Left renal pelvis (tissue), 4 donors: ENCODE measurements around the gene MMP11. TPM values are rescaled to one million over a fixed set of nuclear protein-coding genes. Genes with fewer than 3 reads are reported as not detected.

Experiments used
- DNase-seq, 4 donors: peaks; one replicate each; pipeline ENCODE4 v3.0.0-alpha.2; 2013; ENCODE audit warnings: low read depth in 4 of 4, low spot score in 3 of 4
- polyA plus RNA-seq, 4 donors: library from polyadenylated mRNA; unstranded; fragments of 120-200 nt; gene quantifications; one replicate each; pipeline ENCODE4 v1.2.1, GENCODE V29; 2013; ENCODE audit not compliant: insufficient read length in 4 of 4

MMP11 gene
- polyA plus RNA-seq, 4 donors = 15.2 to 80.6 (median 16.8) TPM

DNA sequence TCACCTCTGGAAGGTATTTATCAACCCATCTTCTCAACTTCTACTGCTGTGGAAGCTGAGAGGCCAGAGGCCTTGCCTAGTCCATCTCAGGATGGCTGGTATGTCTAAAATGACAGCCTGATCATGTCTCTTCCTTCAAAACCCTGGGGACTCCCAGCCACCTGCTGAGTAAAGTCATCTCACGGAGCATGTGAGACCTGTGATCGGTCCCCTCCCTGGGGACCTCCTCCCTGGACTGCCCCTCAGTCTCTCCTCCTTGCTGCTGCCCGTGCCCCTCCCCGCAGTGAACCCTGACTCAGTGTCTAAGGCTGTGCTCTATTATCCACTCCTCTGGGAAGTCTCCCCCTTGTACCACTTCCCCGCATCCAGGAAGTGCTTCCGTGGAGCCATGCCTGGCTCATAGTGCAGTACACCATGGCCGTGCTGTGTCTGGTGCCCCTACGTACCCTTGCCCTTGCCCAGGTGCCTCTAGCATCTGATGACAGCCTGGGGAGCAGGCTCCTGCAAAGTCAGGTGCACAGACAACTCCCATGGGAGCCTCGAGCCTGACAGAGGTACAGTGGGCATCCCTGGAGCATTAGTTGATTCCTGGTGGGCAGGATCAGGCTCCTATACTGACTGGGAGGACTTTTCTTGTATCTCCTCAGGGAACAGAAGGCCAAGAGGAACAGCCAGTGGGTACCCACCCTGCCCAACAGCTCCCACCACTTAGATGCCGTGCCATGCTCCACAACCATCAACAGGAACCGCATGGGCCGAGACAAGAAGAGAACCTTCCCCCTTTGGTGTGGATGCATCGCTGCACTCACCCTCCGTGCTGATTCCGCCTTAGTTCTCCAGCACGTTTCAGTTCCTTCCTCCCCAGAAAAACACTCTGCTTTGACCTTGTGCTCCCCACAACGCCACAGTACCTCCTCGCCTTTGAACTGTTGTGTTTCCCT lies 27.9 kb downstream of the MMP11 start:
- DNase-seq = no peak

DNA sequence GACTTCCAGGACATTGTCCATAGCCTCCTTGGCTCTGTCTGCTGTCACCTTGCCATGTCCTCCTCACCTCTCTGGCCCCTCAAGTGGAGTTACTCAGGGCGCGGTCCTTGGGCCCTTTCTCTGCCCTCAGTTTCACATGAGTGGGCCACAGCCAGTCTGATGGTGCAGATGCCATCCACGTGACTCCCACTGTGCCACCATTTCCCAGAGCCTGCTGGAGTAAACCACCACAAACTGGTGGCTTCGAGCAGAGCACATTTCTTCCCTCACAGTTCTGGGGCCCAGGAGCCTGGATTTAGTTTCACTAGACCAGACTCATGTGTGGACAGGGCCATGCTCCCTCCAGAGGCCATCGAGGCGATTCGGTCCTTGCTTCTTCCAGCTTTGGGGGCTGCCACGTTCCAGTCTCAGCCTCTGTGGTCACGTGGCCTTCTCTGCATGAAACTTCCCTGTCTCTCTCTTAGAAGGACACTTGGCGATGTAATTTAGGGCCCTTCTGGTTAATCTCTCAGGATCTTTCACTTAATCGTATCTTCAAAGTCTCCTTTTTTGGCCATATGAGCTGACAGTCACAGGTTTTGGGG lies 28.7 kb downstream of the MMP11 start:
- DNase-seq = no peak

DNA sequence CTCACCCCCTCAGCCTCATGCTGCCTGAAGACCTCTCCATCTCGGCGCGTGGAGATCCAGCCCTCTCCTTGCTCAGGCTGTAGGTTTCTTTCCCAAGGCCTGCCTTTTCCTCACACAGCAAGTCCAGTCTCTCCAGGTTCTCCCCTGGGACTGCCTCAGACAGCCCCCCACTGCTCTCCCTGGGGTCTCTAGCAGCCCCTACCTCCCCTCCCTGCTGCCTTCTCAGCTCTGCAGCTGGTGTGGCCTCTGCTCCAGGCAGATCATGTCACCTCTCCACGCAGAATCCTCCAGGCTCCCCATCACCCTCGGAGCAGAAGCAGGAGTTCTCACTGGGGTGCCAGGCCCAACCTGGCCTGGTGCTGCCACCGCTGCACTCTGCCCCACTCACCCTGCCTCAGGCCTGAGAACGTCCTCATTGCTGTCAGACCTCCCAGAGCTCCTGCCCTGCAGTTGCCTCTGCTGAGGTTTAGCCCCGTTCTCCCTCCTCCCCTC lies 29.3 kb downstream of the MMP11 start:
- no peak for DNase-seq

DNA sequence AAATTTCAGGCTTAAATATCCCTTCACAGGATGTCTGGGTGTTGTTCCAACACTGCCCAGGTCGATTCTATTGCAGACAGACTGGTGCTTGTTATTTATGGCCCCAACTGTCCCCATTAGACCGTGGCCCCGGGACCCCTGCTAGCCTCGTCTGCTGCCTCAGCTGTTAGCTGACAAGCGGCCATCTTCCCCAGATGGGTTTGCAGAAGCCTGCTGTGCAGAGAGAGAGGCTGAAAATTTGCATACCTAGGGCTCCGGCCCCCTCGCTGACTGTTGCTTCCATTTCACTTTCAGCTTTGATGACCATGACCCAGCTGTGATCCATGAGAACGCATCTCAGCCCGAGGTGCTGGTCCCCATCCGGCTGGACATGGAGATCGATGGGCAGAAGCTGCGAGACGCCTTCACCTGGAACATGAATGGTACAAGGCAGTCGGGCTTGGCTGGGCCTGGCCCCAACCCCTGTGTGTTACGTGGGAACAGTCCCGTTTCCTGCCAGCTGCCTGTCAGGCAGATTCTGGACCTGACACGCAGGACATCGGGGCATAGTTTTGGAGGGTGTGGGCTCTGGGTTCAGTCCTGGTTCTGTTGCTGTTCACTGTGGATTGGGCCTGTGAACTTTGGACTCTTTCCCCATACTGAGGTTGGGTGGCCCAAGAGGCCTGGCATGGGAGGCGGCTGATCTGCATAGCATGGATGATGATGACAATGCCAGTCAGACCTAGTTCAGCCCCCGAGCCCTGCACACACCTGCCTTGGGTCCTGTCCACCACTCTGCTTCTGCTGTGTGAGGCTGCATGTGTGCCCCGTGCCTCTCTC lies 30.6 kb downstream of the MMP11 start:
- no peak for DNase-seq

DNA sequence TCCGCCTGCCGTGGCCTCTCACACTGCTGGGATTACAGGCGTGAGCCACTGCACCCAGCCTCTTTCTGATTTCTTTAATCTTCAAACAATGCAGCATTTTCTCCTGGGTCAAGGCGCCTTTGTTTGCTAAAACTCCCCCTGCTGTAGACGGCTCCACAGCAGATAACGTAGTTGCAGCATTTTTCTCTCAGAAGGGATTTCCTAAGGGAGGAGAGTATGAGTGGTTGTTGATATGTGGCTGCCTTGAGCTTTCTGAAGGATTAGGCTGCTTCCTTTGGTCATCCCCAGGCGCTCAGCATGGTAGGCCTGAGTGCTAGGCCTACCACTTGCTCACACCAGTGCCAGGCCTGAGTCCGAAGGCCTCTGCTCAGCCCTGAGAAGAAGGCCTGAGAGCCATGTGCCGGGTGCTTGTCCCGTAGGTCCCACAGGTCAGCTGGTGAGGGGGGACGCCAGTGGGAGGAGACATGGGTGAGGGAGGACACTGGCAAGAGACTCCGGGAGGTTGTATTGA lies 32.2 kb downstream of the MMP11 start:
- no peak for DNase-seq

DNA sequence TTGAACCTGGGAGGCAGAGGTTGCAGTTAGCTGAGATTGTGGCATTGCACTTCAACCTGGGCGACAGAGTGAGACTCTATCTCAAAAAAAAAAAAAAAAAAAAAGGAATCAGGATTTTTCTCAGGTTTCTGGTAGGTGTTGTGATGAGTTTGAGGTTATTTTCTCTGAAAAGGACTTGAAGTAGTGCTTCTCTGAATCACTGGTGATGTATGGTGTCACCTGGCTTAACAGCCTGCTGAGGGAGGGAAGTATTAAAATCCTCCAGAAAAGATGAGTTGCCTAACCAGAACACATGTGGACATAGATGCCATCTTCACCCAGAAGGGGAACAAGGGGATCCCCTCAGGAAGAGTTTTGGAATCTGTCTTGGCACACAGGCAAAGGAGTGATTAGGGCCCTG lies 34.2 kb downstream of the MMP11 start:
- DNase-seq = no peak

DNA sequence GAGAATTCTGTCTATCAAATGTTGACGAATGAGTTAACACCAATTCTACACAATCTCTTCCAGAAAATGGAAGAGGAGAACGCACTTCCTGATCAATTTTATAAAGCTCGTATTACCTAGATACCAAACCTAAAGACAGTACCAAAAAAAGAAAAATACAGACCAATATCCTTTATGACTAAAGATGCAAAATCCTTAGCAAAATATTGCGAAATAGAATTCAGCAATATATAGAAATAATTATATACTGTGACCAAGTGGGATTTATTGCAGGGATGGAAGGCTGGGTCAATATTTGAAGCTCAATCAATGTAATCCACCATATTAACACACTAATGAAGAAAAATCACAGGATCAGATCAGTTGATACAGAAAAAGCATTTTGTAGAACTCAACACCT lies 39.7 kb downstream of the MMP11 start:
- no peak for DNase-seq

DNA sequence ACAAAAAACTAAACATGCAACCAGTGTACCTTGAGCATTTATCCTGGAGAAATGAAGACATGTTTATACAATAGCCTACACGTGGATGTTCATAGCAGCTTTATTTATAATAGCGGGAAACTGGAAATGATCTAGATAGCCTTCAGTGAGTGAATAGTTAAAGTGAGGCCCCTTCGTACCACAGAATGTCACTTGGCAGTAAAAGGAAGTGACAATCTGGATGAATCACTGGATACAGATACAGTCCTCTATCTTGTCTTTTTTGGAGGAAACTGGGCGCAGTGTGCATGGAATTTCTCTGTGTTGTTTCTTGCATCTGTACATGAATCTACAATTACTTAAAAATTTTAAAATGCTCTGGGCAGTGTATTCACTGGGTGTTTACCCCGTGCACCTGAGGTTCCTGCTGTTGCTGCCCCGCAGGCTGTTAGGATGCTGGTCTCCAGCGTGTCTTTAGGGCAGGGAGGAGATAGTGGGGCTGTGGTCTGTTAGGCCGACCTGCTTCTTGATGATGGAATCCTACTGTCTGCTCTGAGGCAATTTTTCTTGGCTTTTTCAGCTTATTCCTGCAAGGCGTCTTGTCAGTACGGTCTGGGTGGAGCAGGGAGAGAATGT lies 43.0 kb downstream of the MMP11 start:
- no peak for DNase-seq

DNA sequence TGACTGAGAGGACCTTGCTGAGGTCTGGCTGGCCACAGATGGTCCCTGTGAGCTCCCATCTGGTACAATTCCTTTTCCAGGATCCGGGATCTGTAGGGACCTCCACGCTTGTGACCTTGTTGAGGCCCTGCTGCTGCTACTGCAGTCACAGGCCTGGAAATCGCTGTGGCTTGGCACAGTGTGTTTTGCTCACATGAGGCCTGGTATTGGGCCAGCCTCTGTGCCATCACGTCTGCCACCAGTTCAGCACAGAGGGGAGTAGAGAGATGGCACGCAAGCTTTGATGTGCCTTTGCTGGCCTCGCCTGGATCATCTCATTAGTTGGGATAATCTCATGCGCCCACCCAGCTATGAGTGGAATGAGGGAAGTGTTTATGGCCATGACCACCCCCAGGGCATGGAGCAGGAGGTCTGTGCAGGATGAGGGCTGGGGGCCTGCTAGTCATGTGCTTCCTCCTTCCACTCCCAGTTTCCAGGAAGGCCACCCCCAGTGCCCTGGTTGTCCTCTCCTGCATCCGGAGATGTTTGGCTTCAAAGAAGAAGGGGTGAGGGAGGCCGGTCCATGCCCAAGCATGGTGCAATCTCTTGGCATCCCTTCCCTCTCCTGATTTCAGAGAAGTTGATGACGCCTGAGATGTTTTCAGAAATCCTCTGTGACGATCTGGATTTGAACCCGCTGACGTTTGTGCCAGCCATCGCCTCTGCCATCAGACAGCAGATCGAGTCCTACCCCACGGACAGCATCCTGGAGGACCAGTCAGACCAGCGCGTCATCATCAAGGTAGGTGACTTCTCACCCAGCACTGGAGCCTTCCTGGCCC lies 43.7 kb downstream of the MMP11 start:
- no peak for DNase-seq

DNA sequence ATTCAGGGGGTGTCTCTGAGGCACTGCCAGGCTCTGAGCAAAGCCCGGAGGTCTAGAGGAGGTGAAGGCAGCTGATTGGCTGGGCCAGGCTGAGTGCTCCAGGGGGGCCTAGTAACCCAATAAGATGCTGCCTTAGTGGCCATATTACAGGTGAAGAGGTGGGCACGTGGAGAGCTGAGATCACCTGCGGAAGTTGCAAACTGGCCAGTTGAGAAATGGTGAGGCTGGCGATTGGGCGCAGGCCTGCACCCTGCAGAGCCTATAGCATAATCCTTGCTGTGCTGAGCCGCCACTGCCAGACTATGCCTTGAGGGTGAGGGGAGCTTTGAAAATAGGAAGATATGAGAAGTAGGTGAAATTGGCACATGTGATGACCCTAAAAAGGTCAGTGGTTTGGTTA lies 44.5 kb downstream of the MMP11 start:
- DNase-seq = no peak

DNA sequence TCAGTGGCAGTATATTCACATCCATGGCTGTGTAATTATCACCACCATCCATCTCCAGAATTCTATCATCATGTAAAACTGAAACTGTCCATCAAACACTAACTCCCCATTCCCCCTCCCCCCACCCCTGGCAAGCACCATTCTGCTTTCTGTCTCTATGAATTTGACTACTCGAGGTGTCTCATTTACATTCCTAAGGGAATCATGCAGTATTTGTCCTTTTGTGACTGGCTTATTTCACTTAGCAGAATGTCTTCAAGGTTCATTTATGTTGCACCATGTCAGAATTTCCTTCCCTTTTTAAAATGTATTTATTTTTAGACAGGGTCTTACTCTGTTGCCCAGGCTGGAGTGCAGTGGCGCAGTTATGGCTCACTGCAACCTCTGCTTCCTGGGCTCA lies 45.9 kb downstream of the MMP11 start:
- no peak for DNase-seq

DNA sequence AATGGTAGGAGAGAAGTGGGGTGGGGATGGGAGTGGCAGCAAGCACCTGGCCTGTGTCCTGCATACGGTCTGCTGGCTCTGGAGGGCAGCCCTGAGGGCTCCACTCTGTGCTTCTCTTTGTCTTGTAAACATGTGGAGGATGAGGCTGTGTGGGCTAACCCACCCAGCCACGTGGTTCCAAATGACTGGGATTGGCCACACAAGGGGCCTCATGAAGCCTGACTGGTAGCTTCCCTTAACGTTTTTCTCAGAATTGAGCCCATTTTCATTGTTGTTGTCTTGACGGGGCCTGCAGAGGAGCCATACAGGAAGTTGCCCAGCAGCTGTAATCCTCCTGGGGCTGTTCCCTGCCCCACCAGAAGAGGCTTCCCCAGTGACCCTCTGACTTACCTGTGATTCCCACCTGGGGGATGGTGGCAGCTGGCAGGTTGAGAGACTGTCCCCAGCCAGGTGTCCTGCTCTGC lies 48.1 kb downstream of the MMP11 start:
- no peak for DNase-seq

DNA sequence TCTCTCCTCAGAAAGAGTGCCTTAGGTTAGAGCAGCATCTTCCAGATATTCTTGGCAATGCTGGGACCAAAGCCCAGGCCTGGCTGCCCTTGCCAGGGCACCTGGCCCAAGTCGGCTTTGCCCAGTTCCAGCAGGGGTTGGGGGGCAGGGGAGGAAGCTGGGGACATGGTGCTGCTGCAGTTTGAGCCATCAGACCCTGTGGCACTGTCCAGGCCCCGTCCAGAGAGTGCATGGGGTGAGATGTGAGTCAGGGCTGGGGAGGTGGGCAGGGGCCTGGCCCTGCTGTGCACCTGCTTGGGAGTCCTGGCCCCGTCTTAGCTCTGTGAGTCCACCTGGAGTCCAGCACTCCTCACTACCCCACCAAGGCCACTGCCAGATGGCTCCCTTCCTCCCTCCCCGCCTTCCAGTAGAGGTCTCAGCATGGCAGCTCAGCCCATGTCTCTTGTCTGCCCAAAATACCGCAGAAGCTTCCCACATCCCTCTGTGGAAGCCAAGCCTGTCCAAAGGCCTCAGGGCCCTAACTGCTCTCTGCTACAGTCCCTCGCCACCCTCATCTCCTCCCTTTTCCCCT lies 49.5 kb downstream of the MMP11 start:
- no peak for DNase-seq

DNA sequence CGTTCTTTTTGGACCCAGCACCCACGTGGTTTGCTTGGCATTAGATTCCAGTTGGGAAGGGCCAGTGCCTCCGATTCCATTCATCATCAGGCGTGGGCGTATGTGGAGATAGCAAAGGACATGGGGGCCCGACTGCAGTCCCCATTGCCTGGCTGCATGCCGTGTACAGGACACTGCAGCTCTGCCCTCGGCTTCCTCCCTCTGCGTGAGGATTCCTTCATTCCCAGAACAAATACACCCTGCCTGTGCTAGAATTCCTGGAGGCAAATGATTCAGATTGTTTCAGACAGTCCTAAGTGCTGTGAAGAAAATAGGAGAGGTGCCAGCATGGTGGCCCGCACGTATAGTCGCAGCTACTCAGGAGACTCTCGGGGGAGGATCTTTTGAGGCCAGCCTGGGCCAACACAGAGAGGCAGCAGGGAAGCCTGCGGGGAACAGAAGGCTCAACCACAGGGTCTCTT lies 50.7 kb downstream of the MMP11 start:
- no peak for DNase-seq

DNA sequence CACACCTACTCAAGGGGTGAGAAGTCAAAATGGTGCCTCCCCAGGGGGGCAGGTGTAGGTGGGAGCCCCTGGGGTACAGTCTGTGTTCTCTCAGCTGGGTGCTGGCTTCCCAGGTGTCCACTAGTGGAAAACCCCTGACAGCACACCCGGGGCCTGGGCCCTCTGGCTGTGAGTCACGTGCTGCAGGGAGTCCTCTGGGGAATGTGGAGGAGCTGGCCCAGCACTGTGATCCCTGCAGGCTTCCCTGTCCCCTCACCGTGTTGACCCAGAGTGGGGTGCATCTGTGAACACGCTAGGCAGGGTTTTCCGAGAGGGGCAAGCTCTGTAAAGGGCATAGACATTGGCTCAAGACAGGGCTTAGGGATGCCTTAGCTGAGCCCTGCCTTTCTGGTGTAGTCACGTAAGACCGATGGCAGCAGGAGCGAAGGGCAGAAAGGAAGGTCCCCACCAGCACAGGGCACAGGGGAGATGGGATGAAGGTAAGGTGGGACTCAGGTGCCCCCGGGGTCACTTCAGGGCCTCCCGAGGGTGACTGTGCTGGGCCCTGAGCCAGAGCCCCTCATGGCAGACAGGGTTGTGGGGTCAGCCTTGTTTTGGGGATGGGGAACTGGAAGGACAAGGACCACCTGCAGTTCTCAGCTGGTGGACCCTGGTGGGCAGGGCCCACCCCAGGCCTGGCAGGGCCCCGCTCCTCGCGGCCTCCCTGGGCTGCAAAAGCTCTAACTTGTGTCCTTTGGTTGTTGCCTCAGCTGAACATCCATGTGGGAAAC lies 52.0 kb downstream of the MMP11 start:
- no peak for DNase-seq

DNA sequence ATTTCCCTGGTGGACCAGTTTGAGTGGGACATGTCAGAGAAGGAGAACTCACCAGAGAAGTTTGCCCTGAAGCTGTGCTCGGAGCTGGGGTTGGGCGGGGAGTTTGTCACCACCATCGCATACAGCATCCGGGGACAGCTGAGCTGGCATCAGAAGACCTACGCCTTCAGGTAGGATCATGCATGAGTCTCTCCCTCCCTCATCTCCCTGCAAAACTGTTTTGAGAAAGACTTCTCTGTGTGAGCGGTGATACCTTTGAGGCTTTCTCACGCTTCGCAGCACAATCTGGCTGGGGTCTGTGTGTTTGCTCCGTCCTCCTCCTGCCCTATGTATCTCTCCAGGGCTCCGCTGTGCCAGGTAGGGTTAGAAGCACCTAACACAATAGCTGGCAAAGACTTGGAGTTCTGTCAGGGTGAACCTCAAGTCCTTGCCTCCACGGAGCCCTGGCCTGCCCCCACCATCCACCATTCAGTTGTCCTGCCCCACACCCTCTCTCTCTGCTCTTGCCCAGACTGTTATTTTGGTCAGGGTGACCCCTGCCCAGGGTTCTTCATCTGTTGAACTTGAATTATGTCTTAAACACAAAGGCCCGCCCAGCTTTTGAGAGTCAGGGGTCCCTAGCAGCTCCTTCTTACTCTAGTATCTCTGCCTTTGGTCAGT lies 52.7 kb downstream of the MMP11 start:
- no peak for DNase-seq

DNA sequence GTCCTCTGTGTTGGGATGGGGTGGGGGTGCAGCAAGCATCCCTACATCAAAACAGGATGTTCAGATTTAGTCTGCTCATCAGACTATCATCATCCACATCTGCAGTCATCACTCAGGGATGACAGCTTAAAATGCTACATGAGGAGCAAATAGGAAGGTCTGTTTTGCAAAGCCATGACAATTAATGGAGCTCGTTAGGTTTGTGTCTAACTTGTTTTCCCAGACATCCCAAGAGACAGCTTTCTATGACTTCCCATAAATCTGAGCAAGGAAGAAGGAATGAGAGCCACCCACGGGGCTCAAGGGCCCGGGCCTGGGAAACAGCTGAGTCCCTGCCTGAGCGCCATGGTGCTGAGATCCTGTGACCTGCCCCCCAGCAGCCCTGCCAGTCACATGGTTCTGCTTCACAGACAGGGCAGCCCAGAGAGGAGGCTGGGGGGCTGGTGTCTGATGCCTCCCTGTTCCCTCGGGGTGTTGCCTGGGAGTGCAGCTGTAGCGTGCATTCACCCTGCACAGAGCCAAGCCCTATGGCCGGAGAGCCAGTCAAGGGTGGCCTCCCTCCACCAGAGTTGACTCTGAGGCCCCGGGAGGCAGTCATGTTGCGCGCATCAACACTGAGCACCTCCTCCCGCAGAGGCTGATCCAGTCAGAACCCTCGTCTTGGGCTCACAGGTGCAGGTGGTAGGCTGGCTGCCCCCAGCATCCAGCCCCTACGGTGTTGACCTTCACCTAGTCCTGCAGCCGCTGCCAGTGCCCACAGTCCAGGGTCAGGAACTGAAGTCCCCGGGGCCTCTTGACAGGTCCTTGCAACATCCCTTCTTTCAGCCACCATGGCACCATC lies 54.1 kb downstream of the MMP11 start:
- DNase-seq = no peak
